ENCODE measurements around the gene PECR.

DNA sequence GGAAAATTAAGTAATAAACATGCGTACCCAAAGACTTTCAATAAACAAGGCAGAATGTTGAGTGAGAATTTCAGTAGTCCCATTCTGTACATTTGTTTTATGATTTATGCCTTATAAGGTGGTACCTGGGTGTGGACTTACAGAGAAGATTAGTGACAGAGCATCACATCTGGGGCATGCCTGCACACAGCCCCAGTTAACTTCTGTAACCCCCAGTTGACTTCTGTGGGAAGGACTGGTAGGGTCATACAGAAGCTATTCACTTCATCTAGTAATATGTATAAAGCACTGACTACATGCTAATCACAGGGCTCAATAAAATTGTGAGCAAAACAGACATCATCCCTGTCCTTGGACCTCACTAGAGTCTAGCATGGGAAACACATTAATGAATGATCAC lies 84.4 kb downstream of the PECR start:
- TF ChIP-seq, protein P1, sequence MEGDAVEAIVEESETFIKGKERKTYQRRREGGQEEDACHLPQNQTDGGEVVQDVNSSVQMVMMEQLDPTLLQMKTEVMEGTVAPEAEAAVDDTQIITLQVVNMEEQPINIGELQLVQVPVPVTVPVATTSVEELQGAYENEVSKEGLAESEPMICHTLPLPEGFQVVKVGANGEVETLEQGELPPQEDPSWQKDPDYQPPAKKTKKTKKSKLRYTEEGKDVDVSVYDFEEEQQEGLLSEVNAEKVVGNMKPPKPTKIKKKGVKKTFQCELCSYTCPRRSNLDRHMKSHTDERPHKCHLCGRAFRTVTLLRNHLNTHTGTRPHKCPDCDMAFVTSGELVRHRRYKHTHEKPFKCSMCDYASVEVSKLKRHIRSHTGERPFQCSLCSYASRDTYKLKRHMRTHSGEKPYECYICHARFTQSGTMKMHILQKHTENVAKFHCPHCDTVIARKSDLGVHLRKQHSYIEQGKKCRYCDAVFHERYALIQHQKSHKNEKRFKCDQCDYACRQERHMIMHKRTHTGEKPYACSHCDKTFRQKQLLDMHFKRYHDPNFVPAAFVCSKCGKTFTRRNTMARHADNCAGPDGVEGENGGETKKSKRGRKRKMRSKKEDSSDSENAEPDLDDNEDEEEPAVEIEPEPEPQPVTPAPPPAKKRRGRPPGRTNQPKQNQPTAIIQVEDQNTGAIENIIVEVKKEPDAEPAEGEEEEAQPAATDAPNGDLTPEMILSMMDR (IDR thresholded peaks at IDR 0.05) = no peak
- TF ChIP-seq POLR2A (IDR thresholded peaks at IDR 0.05) = no peak

Data from Peyer's patch (tissue), 4 donors.